Spleen (tissue), 11 donors: ENCODE results near the gene AFP. TPM values are rescaled to one million over a fixed set of nuclear protein-coding genes. Genes with fewer than 3 reads are reported as not detected.

Experiments
- DNase-seq: peaks from one replicate; pipeline ENCODE4 v3.0.0-alpha.2; 2020
- H3K27ac ChIP-seq, 8 donors: fragments of 200-600 bp; sonication (generic) in 7 of 8; 1 replicate in 4 of 8; 2 replicates in 4 of 8; pipeline versions ENCODE4 v1.5.0 to v1.8.0; 2016 to 2021; ENCODE audit warnings: inconsistent platforms in 4 of 8, mild to moderate bottlenecking in 4 of 8, moderate library complexity in 1 of 8
- H3K27me3 ChIP-seq, 7 donors: fragments of 200-600 bp; sonication (generic) in 6 of 7; replicated peaks in 1 of 7; 1 replicate in 4 of 7; 2 replicates in 3 of 7; pipeline versions ENCODE4 v1.5.0 to v1.8.0; 2016 to 2021; ENCODE audit warnings: inconsistent platforms in 3 of 7, mild to moderate bottlenecking in 1 of 7
- H3K36me3 ChIP-seq, 6 donors: fragments of 200-600 bp; sonication (generic) in 5 of 6; 1 replicate in 4 of 6; 2 replicates in 2 of 6; pipeline versions ENCODE4 v1.5.0 to v1.8.0; 2016 to 2021; ENCODE audit warnings: inconsistent platforms in 2 of 6
- H3K4me1 ChIP-seq, 6 donors: fragments of 200-600 bp; sonication (generic) in 5 of 6; 1 replicate in 3 of 6; 2 replicates in 3 of 6; pipeline versions ENCODE4 v1.5.0 to v1.8.0; 2016 to 2021; ENCODE audit warnings: inconsistent platforms in 3 of 6
- H3K4me3 ChIP-seq, 8 donors: fragments of 200-600 bp; sonication (generic) in 7 of 8; 1 replicate in 4 of 8; 2 replicates in 4 of 8; pipeline versions ENCODE4 v1.5.0 to v1.8.0; 2016 to 2021; ENCODE audit warnings: inconsistent platforms in 4 of 8, mild to moderate bottlenecking in 4 of 8, moderate library complexity in 2 of 8
- H3K9me3 ChIP-seq, 8 donors: fragments of 200-600 bp; sonication (generic) in 7 of 8; 1 replicate in 4 of 8; 2 replicates in 4 of 8; pipeline versions ENCODE4 v1.5.0 to v1.8.0; 2016 to 2021; ENCODE audit warnings: inconsistent platforms in 4 of 8
- POLR2A ChIP-seq, 3 donors: fragments of 450-650 bp; IDR thresholded peaks; one replicate each; pipeline ENCODE4 v1.5.1; 2017; ENCODE audit warnings: antibody characterized with exemption in 3 of 3, mild to moderate bottlenecking in 1 of 3
- POLR2AphosphoS5 ChIP-seq, 3 donors: sonication (generic); formaldehyde crosslinking; IDR thresholded peaks; one replicate each; pipeline ENCODE4 v1.5.1; 2017; ENCODE audit warnings: antibody characterized with exemption in 3 of 3
- WGBS, 5 donors: extraction: QIAGEN DNeasy Blood & Tissue Kit in 3 of 5; methylation state at CpG; one replicate each; pipeline versions ENCODE4 v1.1.5 to v1.1.7; 2013 to 2018; 5-methylcytosine and 5-hydroxymethylcytosine counted together
- intact Hi-C: fragments of 100-400 bp; cut with DNase I; formaldehyde crosslinking; loops from one replicate; pipeline ENCODE4 v1.15.0; 2023; ENCODE audit warnings: low total_unique reads
- polyA plus RNA-seq, 3 donors: library from polyadenylated mRNA; stranded (reverse); fragments of 200-250 nt; gene quantifications; one replicate each; pipeline ENCODE4 v1.2.1, GENCODE V29; 2013
- total RNA-seq, 7 donors: library from RNA; depleted of rRNA in 3 of 7; stranded (reverse); fragments of >200 nt in 3 of 7; fragmentation: NEBNext Ultra II Directional in 4 of 7; extraction: Animal tissue kit (Norgen Biotek cat#: 25700) in 4 of 7; gene quantifications; one replicate each; pipeline versions ENCODE4 v1.1.0 to v1.2.1, GENCODE V29; 2016 to 2021
- TF ChIP-seq, protein P1 (sequence below), 11 experiments: fragments of 200-600 bp in 7 of 11; fragments of 450-650 bp in 4 of 11; sonication (generic) in 4 of 11; IDR thresholded peaks in 8 of 11; conservative IDR thresholded peaks in 3 of 11; 1 replicate in 7 of 11; 2 replicates in 4 of 11; pipeline versions ENCODE4 v1.4.0 to v1.8.0; 2016 to 2021; ENCODE audit warnings: antibody characterized with exemption in 11 of 11, inconsistent platforms in 4 of 11, mild to moderate bottlenecking in 1 of 11
- donor health status: healthy with polysubstance abuse.
- donor health status: DM: no; HTN: no; CAD: no; lungs with moderate emphysema.
- donor health status: DM: no; HTN: no; CAD: no.
- donor health status: Bipolar disorder and iron deficiency.
- donor health status: healthy.
- donor health status: DM: no; HTN: no; CAD: no.
- donor health status: DM: yes; HTN: yes; CAD: no.

The AFP gene
- total and polyA plus RNA-seq, 10 donors = not detected

DNA sequence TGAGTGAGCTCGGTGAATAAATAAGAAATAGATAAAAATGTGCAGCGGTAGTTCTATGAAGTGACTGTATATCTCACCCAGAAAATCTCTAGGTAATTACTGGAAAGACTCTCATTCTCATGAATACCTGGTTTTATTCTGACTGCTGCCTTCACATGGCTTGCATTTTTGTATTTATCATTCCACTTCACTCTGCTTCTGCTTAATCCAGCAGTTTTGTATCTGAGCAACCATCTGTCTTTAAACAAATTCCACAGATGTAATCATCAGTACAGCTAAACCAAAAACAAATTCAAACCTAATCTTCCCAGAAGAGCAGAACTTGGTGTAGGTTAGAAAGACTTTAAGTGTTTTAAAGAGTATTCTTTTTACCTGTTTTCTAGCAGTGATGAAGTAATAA lies 43.1 kb upstream of the AFP start:
- no peak for DNase-seq
- no peaks in the 10 kb centered on the region for H3K9me3 ChIP-seq
- no peaks in the 10 kb centered on the region for H3K4me1 ChIP-seq
- no peak for TF ChIP-seq POLR2A (IDR thresholded peaks at IDR 0.05)
- TF ChIP-seq, protein P1, sequence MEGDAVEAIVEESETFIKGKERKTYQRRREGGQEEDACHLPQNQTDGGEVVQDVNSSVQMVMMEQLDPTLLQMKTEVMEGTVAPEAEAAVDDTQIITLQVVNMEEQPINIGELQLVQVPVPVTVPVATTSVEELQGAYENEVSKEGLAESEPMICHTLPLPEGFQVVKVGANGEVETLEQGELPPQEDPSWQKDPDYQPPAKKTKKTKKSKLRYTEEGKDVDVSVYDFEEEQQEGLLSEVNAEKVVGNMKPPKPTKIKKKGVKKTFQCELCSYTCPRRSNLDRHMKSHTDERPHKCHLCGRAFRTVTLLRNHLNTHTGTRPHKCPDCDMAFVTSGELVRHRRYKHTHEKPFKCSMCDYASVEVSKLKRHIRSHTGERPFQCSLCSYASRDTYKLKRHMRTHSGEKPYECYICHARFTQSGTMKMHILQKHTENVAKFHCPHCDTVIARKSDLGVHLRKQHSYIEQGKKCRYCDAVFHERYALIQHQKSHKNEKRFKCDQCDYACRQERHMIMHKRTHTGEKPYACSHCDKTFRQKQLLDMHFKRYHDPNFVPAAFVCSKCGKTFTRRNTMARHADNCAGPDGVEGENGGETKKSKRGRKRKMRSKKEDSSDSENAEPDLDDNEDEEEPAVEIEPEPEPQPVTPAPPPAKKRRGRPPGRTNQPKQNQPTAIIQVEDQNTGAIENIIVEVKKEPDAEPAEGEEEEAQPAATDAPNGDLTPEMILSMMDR (IDR thresholded peaks at IDR 0.05 in 8 of 11, conservative IDR thresholded peaks at IDR 0.05 in 3 of 11) = no peak
- TF ChIP-seq POLR2AphosphoS5 (IDR thresholded peaks at IDR 0.05) = no peak
- no peak overlapping the region for H3K4me3 ChIP-seq
- no peaks in the 10 kb centered on the region for H3K36me3 ChIP-seq
- no peaks in the 10 kb centered on the region for H3K27me3 ChIP-seq
- intact Hi-C loops = no loop called here
- no peak overlapping the region for H3K27ac ChIP-seq
- 87 to 96% (median 90%) methylated on average over 2 of the region's 2 CpGs for WGBS, 5 donors

DNA sequence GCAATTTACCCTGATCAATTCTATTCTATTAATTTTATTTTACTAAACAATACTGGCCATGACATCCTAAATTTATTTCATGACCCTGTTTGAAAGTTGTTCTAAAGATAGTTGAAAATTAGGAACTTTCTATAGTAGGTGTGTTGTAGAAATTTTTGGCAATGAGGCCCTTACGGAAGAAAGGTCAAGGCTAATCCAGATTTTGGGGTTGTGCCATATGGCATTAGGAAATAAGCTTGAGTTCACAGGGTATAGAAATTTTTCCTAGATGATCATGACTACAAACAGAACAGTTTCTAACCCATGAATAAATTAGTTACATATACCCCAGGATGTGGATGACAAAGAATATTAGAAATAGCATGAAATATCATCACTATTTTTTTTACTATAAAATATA lies 39.7 kb upstream of the AFP start:
- intact Hi-C loops = no loop called here
- DNase-seq = no peak

DNA sequence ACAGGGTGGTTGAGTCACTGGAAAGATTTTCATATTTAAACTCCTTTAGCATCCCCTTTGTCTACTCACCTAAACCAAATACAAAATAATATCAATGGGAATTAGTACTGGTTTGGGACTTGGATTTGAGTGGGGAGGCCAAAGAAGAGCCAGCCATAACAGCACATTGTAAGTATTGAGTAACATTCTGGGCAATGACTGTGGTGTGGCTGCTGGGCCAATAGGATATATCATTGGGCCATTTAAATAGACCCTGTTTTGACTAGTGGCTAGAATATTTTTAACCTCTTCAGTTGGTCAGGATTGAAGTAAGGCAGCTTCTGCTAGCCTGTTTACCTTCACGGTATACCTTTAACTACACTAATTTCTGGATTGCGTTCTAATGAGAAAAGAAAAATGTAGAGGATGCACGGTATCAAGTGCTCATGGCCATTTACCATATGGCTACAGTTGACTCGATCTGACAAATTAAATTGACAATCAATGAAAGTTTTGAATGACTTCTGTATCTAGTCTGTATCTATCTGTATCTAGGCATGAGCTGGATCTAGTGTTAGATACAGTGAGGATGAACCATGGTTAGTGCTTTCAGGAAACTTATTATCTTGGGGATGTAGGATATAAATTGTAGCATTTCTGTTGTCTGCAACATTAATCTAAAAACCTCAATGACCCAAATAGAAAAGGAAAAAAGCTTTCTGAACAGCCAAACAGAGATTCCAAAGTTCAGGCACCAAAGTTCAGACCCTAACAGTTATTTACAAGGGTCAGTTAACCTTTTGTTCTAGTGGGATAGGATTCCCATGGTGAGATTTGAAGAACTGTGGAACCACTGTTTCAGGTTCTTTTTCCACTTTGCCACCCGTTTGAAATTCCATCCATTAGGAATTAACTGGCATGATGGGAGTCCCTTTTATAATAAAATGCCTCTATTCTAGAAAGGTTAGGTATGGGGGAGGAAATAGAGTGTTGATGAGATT lies 38.7 kb upstream of the AFP start:
- no peak overlapping the region for H3K27ac ChIP-seq
- H3K4me1 ChIP-seq = no peaks in the 10 kb centered on the region
- no peaks in the 10 kb centered on the region for H3K36me3 ChIP-seq
- H3K9me3 ChIP-seq = no peaks in the 10 kb centered on the region
- no peak overlapping the region for H3K4me3 ChIP-seq
- DNase-seq = no peak
- TF ChIP-seq POLR2AphosphoS5 (IDR thresholded peaks at IDR 0.05) (no peak), POLR2A (IDR thresholded peaks at IDR 0.05) (no peak)
- TF ChIP-seq, protein P1 (IDR thresholded peaks at IDR 0.05 in 8 of 11, conservative IDR thresholded peaks at IDR 0.05 in 3 of 11) = no peak
- WGBS, 5 donors = 81 to 89% (median 83%) methylated on average over 5 of the region's 5 CpGs
- intact Hi-C loops = no loop called here
- H3K27me3 ChIP-seq = no peaks in the 10 kb centered on the region

More for the DNA sequence above, 39.7 kb upstream of the AFP start:
- Histone ChIP-seq H3K27ac (no peak overlapping the region), H3K9me3 (no peaks in the 10 kb centered on the region), H3K4me3 (no peak overlapping the region), H3K36me3 (no peaks in the 10 kb centered on the region), H3K27me3 (no peaks in the 10 kb centered on the region), H3K4me1 (no peaks in the 10 kb centered on the region)
- WGBS, 5 donors = 88 to 98% (median 90%) methylated on average over 1 of the region's 1 CpG
- TF ChIP-seq POLR2A (IDR thresholded peaks at IDR 0.05) = no peak
- TF ChIP-seq POLR2AphosphoS5 (IDR thresholded peaks at IDR 0.05) = no peak

DNA sequence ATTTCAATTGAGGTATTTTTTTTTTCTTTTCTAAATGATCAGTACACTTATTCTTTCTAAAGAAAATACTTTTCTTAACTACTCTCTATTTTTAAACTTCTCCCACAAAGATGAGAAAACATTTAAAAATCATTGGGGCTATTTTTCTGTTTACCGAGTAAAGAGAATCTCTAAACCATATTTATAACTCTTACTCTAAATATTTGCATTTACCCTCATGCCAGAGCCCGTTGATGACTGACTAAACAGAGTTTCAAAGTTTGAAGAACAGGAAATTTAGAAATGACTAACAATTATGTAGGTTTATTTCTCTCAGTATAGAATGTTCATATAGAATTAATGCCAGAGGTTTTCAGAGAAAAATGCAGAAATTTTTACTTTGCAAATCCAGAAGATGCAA lies 34.6 kb upstream of the AFP start:
- intact Hi-C loops = no loop called here
- H3K4me3 ChIP-seq = no peak overlapping the region
- no peaks in the 10 kb centered on the region for H3K4me1 ChIP-seq
- H3K9me3 ChIP-seq = no peaks in the 10 kb centered on the region
- no peak overlapping the region for H3K27ac ChIP-seq
- no peaks in the 10 kb centered on the region for H3K27me3 ChIP-seq
- no peaks in the 10 kb centered on the region for H3K36me3 ChIP-seq
- TF ChIP-seq, protein P1 (IDR thresholded peaks at IDR 0.05 in 8 of 11, conservative IDR thresholded peaks at IDR 0.05 in 3 of 11) = no peak
- TF ChIP-seq POLR2AphosphoS5 (IDR thresholded peaks at IDR 0.05) = no peak
- TF ChIP-seq POLR2A (IDR thresholded peaks at IDR 0.05) = no peak
- 60 to 80% (median 75%) methylated on average over 2 of the region's 2 CpGs for WGBS, 5 donors
- no peak for DNase-seq
